Measurements from ENCODE around the gene ERAP2. TPM values are rescaled to one million over a fixed set of nuclear protein-coding genes. Genes with fewer than 3 reads are reported as not detected.

Gene ERAP2
- total RNA-seq, 1 donor from 2014 or later = 0.08 TPM

DNA sequence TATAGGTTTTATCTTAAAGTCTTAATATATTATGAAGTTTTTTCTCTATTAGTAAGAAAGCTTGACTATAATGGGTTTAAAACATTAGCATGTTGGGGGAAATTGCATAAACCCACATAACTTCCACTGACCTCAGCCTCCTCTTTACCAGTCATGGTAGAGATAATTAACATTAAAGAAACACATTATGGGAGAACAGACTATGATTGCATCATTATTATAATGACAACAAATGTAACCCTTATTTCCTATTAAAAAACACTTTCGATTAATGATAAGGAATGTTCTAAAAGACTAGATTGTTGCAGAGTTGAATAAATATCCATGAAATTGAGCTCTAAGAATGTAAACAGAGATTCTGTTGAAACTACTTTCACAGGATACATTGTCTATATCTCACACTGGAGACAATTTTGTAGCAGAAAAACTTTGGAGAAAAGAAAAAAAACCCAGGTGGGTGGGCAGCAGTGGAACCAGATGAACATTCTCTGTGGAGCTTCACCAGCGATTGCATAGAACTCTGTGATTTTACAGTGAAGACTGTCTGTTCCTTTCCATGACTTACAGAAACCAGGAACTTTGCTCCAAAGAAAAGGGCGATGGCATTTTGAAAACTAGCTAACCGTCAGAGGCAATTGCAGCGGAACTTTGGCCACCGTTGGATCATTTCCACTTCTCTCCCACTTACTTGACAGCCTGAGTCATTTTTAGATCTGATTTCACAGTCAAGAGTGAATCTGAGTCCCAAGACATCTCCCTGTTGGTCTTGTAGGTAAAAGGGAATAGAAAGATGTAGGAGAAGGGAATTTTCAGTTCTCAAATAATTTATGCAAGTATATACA is 21.0 kb upstream of the ERAP2 start:
- H3K9me3 Mint-ChIP-seq (ENCODE audit: unreplicated experiment) = no peaks in the 10 kb centered on the region
- DNase-seq (ENCODE audit: low spot score) = no peak
- no peaks in the 10 kb centered on the region for H3K36me3 Mint-ChIP-seq (ENCODE audit: low read depth, unreplicated experiment)
- TF ChIP-seq, protein P1, sequence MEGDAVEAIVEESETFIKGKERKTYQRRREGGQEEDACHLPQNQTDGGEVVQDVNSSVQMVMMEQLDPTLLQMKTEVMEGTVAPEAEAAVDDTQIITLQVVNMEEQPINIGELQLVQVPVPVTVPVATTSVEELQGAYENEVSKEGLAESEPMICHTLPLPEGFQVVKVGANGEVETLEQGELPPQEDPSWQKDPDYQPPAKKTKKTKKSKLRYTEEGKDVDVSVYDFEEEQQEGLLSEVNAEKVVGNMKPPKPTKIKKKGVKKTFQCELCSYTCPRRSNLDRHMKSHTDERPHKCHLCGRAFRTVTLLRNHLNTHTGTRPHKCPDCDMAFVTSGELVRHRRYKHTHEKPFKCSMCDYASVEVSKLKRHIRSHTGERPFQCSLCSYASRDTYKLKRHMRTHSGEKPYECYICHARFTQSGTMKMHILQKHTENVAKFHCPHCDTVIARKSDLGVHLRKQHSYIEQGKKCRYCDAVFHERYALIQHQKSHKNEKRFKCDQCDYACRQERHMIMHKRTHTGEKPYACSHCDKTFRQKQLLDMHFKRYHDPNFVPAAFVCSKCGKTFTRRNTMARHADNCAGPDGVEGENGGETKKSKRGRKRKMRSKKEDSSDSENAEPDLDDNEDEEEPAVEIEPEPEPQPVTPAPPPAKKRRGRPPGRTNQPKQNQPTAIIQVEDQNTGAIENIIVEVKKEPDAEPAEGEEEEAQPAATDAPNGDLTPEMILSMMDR (IDR thresholded peaks at IDR 0.05; ENCODE audit: unreplicated experiment) = no peak
- H3K4me1 Mint-ChIP-seq (ENCODE audit: unreplicated experiment) = no peaks in the 10 kb centered on the region
- no peak overlapping the region for H3K4me3 Mint-ChIP-seq (ENCODE audit: unreplicated experiment)
- peaks cover 4% of the 10 kb centered on the region for H3K27me3 Mint-ChIP-seq (ENCODE audit: unreplicated experiment)
- H3K27ac Mint-ChIP-seq (ENCODE audit: unreplicated experiment) = no peak overlapping the region

DNA sequence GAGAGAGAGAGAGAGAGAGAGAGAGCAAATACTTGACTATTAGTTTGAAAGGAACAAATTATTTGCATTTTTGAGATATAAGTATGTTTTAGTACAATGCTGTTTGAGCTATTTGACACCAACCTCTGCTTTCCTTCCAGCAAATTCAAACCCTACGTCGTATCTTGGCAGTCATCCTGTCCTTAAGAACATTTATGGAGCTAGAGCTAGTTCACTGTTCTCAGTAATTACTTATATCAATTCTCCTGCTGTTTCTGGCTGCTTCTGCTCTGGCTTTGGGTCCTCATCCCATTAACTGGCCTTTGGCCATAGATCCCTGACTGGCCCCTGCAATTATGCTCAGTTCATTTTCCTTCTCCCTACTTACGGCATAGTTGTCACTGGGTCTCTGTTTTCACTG is 19.9 kb upstream of the ERAP2 start:
- Mint-ChIP-seq H3K4me3 (ENCODE audit: unreplicated experiment) (no peak overlapping the region), H3K27me3 (ENCODE audit: unreplicated experiment) (peaks cover 4% of the 10 kb centered on the region), H3K36me3 (ENCODE audit: low read depth, unreplicated experiment) (no peaks in the 10 kb centered on the region), H3K4me1 (ENCODE audit: unreplicated experiment) (no peaks in the 10 kb centered on the region), H3K9me3 (ENCODE audit: unreplicated experiment) (no peaks in the 10 kb centered on the region), H3K27ac (ENCODE audit: unreplicated experiment) (no peak overlapping the region)
- TF ChIP-seq, protein P1 (IDR thresholded peaks at IDR 0.05; ENCODE audit: unreplicated experiment) = no peak
- no peak for DNase-seq (ENCODE audit: low spot score)

DNA sequence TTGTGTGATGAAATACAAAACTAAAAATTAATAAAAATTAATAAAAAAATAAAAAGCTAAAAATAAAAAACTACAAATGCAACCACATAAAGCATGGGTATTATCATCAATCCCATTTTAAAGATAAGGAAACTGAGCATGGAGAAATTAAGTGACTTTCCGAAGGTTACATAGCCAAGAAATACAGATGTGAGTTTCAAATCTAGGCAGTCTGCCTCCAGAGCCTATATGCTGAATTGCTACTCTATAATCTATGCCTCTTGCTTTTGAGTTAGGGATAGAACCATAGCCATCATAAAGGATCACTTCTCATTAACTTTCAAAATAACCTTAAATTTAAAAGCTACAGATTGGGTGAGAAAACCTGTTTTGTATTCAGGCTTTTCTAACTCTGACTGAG is 18.8 kb upstream of the ERAP2 start:
- H3K9me3 Mint-ChIP-seq (ENCODE audit: unreplicated experiment) = no peaks in the 10 kb centered on the region
- TF ChIP-seq, protein P1 (IDR thresholded peaks at IDR 0.05; ENCODE audit: unreplicated experiment) = no peak
- no peaks in the 10 kb centered on the region for H3K36me3 Mint-ChIP-seq (ENCODE audit: low read depth, unreplicated experiment)
- DNase-seq (ENCODE audit: low spot score) = no peak
- no peaks in the 10 kb centered on the region for H3K4me1 Mint-ChIP-seq (ENCODE audit: unreplicated experiment)
- H3K4me3 Mint-ChIP-seq (ENCODE audit: unreplicated experiment) = no peak overlapping the region
- H3K27ac Mint-ChIP-seq (ENCODE audit: unreplicated experiment) = no peak overlapping the region
- H3K27me3 Mint-ChIP-seq (ENCODE audit: unreplicated experiment) = peaks cover 4% of the 10 kb centered on the region

DNA sequence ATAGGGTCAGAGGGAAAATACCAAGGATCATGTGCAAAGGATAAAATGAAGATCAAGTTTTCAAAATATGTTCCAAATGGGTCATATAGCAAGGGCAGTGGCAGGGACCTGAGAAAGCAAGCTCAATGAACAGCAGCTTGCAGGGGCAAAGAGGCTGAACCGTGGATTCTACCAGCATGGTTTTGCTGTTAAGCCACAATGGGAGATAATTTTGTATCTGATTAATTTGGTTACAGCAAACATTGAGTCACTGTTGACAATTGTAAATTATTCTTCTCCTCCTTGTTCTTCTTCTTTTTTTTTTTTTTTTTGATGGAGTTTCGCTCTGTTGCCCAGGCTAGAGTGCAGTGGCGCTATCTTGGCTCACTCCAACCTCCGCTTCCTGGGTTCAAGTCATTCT is 18.4 kb upstream of the ERAP2 start:
- H3K9me3 Mint-ChIP-seq (ENCODE audit: unreplicated experiment) = no peaks in the 10 kb centered on the region
- TF ChIP-seq, protein P1 (IDR thresholded peaks at IDR 0.05; ENCODE audit: unreplicated experiment) = no peak
- H3K27ac Mint-ChIP-seq (ENCODE audit: unreplicated experiment) = no peak overlapping the region
- DNase-seq (ENCODE audit: low spot score) = no peak
- no peaks in the 10 kb centered on the region for H3K4me1 Mint-ChIP-seq (ENCODE audit: unreplicated experiment)
- peaks cover 4% of the 10 kb centered on the region for H3K27me3 Mint-ChIP-seq (ENCODE audit: unreplicated experiment)
- no peaks in the 10 kb centered on the region for H3K36me3 Mint-ChIP-seq (ENCODE audit: low read depth, unreplicated experiment)
- no peak overlapping the region for H3K4me3 Mint-ChIP-seq (ENCODE audit: unreplicated experiment)

DNA sequence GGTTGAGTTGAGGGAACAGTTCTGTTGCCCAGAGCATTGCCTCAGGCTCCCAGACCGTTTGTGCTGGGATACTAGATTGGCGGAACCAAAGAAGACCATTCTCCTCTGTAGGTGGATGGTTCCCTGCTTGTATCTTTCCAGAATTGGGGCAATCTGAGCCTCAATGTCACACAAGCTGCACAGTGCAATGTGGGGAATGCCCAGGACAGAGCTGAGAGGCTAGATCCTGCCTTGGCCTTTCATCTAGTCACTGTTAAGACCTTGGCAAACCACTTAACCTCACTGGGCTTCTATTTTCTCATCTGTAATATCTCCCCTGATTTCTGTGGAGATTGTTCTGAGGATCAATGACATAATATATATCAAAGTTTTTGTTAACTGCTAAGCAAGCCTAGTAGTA is 16.9 kb upstream of the ERAP2 start:
- no peaks in the 10 kb centered on the region for H3K9me3 Mint-ChIP-seq (ENCODE audit: unreplicated experiment)
- peaks cover 4% of the 10 kb centered on the region for H3K27me3 Mint-ChIP-seq (ENCODE audit: unreplicated experiment)
- DNase-seq (ENCODE audit: low spot score) = no peak
- H3K4me3 Mint-ChIP-seq (ENCODE audit: unreplicated experiment) = no peak overlapping the region
- H3K36me3 Mint-ChIP-seq (ENCODE audit: low read depth, unreplicated experiment) = no peaks in the 10 kb centered on the region
- TF ChIP-seq, protein P1 (IDR thresholded peaks at IDR 0.05; ENCODE audit: unreplicated experiment) = no peak
- H3K27ac Mint-ChIP-seq (ENCODE audit: unreplicated experiment) = no peak overlapping the region
- H3K4me1 Mint-ChIP-seq (ENCODE audit: unreplicated experiment) = no peaks in the 10 kb centered on the region

Measured in endothelial cell (in vitro differentiated cells).